Right lobe of liver (tissue), 4 donors: ENCODE data around the gene PROP1.

Experiments used
- POLR2A ChIP-seq: fragments of 450-650 bp; IDR thresholded peaks from one replicate; pipeline ENCODE4 v1.6.1; 2017; ENCODE audit warnings: antibody characterized with exemption, mild to moderate bottlenecking
- TF ChIP-seq, protein P1 (sequence below), 4 donors: fragments of 200-600 bp in 3 of 4; fragments of 450-650 bp in 1 of 4; IDR thresholded peaks; one replicate each; pipeline versions ENCODE4 v1.5.1 to v1.8.0; 2016 to 2022; ENCODE audit warnings: antibody characterized with exemption in 4 of 4, mild to moderate bottlenecking in 2 of 4
- donor health status: DM: no; HTN: no; CAD: no.
- donor health status: DM: no; HTN: no; CAD: no.
- donor health status: DM: no; HTN: yes; CAD: no.

DNA sequence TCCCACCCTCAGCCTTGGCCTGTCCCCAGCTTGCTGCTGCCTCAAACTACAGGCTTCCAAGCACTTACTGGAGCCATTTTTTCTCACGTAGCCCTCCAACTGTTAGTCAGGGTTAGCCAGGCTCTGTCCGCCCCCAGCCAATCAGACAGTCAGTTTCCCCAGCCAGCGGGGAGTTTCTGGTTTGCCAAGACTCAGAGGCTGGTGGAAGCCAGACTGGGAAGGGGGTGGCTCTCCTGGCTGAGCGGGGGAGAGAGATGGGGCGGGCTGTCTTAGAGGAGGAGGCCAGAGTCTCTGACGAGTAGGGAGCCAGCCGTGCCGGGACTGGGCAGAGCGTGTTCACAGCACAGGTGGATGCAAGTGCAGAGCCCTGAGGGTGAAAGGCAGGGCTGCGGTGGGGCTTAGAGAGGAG lies 15.3 kb downstream of the PROP1 start:
- TF ChIP-seq, protein P1, sequence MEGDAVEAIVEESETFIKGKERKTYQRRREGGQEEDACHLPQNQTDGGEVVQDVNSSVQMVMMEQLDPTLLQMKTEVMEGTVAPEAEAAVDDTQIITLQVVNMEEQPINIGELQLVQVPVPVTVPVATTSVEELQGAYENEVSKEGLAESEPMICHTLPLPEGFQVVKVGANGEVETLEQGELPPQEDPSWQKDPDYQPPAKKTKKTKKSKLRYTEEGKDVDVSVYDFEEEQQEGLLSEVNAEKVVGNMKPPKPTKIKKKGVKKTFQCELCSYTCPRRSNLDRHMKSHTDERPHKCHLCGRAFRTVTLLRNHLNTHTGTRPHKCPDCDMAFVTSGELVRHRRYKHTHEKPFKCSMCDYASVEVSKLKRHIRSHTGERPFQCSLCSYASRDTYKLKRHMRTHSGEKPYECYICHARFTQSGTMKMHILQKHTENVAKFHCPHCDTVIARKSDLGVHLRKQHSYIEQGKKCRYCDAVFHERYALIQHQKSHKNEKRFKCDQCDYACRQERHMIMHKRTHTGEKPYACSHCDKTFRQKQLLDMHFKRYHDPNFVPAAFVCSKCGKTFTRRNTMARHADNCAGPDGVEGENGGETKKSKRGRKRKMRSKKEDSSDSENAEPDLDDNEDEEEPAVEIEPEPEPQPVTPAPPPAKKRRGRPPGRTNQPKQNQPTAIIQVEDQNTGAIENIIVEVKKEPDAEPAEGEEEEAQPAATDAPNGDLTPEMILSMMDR (IDR thresholded peaks at IDR 0.05), result no peak
- TF ChIP-seq POLR2A, result no peak
